ENCODE measurements around the gene SLC39A9.

DNA sequence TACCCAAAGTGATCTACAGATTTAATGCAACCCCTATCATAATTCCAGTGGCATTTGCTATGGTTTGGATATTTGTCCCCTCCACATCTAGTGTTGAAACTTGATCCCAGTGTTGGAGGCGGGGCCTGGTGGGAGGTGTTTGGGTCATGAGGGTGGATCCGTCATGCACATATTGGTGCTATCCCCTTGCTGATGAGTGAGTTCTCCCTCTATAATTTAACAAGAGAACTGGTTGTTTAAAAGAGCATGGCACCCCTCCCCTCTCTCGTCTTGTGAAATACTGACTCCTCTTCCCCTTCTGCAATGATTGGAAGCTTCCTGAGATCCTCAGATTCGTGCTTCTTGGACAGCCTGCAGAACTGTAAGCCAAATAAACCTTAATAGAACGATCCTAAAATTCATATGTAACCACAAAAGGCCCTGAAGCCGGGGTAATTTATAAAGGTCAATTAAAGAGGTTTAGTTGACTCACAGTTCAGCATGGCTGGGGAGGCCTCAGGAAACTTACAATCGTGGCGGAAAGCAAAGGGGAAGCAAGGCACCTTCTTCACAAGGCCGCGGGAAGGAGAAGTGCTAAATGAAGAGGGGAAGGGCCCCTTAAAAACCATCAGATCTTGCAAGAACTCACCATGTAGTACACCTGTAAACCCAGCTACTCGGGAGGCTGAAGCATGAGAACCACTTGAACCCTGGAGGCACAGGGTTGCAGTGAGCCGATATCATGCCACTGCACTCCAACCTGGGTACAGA, 41.2 kb downstream of the SLC39A9 start:
- TF ChIP-seq POLR2AphosphoS5 (IDR thresholded peaks at IDR 0.05; ENCODE audit: low read depth, low read length): no peak
- TF ChIP-seq, protein P1, sequence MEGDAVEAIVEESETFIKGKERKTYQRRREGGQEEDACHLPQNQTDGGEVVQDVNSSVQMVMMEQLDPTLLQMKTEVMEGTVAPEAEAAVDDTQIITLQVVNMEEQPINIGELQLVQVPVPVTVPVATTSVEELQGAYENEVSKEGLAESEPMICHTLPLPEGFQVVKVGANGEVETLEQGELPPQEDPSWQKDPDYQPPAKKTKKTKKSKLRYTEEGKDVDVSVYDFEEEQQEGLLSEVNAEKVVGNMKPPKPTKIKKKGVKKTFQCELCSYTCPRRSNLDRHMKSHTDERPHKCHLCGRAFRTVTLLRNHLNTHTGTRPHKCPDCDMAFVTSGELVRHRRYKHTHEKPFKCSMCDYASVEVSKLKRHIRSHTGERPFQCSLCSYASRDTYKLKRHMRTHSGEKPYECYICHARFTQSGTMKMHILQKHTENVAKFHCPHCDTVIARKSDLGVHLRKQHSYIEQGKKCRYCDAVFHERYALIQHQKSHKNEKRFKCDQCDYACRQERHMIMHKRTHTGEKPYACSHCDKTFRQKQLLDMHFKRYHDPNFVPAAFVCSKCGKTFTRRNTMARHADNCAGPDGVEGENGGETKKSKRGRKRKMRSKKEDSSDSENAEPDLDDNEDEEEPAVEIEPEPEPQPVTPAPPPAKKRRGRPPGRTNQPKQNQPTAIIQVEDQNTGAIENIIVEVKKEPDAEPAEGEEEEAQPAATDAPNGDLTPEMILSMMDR (IDR thresholded peaks at IDR 0.05 in 2 of 3, conservative IDR thresholded peaks at IDR 0.05 in 1 of 3; ENCODE audit: borderline replicate concordance in 1 of 3, insufficient read depth in 1 of 3, low read depth in 2 of 3, low read length in 2 of 3): no peak
- TF ChIP-seq, protein P2, sequence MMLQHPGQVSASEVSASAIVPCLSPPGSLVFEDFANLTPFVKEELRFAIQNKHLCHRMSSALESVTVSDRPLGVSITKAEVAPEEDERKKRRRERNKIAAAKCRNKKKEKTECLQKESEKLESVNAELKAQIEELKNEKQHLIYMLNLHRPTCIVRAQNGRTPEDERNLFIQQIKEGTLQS (IDR thresholded peaks at IDR 0.05): no peak
- no peak for TF ChIP-seq YY1 (IDR thresholded peaks at IDR 0.05; ENCODE audit: extremely low read depth, insufficient replicate concordance, low read depth, low read length)
- TF ChIP-seq EZH2 (IDR thresholded peaks at IDR 0.05): no peak
- TF ChIP-seq EGR1 (IDR thresholded peaks at IDR 0.05; ENCODE audit: low read depth): no peak
- TF ChIP-seq, protein P3, sequence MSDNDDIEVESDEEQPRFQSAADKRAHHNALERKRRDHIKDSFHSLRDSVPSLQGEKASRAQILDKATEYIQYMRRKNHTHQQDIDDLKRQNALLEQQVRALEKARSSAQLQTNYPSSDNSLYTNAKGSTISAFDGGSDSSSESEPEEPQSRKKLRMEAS (IDR thresholded peaks at IDR 0.05): no peak
- TF ChIP-seq POLR2A (IDR thresholded peaks at IDR 0.05; ENCODE audit: borderline replicate concordance, extremely low read depth, insufficient read depth, insufficient read length): no peak
- TF ChIP-seq, protein P4, sequence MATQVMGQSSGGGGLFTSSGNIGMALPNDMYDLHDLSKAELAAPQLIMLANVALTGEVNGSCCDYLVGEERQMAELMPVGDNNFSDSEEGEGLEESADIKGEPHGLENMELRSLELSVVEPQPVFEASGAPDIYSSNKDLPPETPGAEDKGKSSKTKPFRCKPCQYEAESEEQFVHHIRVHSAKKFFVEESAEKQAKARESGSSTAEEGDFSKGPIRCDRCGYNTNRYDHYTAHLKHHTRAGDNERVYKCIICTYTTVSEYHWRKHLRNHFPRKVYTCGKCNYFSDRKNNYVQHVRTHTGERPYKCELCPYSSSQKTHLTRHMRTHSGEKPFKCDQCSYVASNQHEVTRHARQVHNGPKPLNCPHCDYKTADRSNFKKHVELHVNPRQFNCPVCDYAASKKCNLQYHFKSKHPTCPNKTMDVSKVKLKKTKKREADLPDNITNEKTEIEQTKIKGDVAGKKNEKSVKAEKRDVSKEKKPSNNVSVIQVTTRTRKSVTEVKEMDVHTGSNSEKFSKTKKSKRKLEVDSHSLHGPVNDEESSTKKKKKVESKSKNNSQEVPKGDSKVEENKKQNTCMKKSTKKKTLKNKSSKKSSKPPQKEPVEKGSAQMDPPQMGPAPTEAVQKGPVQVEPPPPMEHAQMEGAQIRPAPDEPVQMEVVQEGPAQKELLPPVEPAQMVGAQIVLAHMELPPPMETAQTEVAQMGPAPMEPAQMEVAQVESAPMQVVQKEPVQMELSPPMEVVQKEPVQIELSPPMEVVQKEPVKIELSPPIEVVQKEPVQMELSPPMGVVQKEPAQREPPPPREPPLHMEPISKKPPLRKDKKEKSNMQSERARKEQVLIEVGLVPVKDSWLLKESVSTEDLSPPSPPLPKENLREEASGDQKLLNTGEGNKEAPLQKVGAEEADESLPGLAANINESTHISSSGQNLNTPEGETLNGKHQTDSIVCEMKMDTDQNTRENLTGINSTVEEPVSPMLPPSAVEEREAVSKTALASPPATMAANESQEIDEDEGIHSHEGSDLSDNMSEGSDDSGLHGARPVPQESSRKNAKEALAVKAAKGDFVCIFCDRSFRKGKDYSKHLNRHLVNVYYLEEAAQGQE (IDR thresholded peaks at IDR 0.05; ENCODE audit: low read depth): no peak
- no peak for TF ChIP-seq CEBPB (IDR thresholded peaks at IDR 0.05; ENCODE audit: low read depth)
